AG04450 (cell line): ENCODE data around the gene SSR4. TPM values are rescaled to one million over a fixed set of nuclear protein-coding genes. Genes with fewer than 3 reads are reported as not detected.

Source experiments
- CTCF ChIA-PET: fragments of 300-600, 350-600 bp; formaldehyde crosslinking; extraction: SDS; loops from one replicate; lab custom pipeline; 2022; ENCODE audit warnings: antibody characterized with exemption, inconsistent platforms; lab: Charles Lee
- POLR2A ChIA-PET: fragments of 350-600 bp; formaldehyde crosslinking; extraction: SDS; loops from one replicate; lab custom pipeline; 2021; ENCODE audit warnings: antibody characterized with exemption, inconsistent platforms; lab: Yijun Ruan, JAX
- DNase-seq: peaks from one replicate; pipeline ENCODE4 v3.0.0-alpha.2; 2011; ENCODE audit warnings: low read depth, low spot score
- H3K27ac ChIP-seq: one replicate; pipeline ENCODE4 v1.5.1; 2012; ENCODE audit warnings: low read depth, low read length, control low read depth
- H3K27me3 ChIP-seq: one replicate; pipeline ENCODE4 v1.6.0; 2012; ENCODE audit warnings: low read length; ENCODE audit not compliant: control insufficient read depth, insufficient read depth
- H3K4me3 ChIP-seq: 2 replicates; pipeline ENCODE4 v1.5.1; 2011; ENCODE audit warnings: mild to moderate bottlenecking, low read depth, low read length, control low read depth
- H3K9me3 ChIP-seq: 2 replicates; pipeline ENCODE4 v1.5.1; 2012; ENCODE audit warnings: low read length; ENCODE audit not compliant: control insufficient read depth, insufficient read depth
- polyA plus RNA-seq: library from polyadenylated mRNA; depleted of rRNA; stranded (reverse); fragments of >200 nt; gene quantifications from 2 replicates; pipeline ENCODE4 v1.2.3, GENCODE V29; 2011
- TF ChIP-seq, protein P1 (sequence below): IDR thresholded peaks from 2 replicates; pipeline ENCODE4 v1.5.1; 2011; ENCODE audit warnings: low read depth, low read length, control low read depth, inconsistent platforms

Gene SSR4
- polyA plus RNA-seq, 1 experiment: 277 TPM

DNA sequence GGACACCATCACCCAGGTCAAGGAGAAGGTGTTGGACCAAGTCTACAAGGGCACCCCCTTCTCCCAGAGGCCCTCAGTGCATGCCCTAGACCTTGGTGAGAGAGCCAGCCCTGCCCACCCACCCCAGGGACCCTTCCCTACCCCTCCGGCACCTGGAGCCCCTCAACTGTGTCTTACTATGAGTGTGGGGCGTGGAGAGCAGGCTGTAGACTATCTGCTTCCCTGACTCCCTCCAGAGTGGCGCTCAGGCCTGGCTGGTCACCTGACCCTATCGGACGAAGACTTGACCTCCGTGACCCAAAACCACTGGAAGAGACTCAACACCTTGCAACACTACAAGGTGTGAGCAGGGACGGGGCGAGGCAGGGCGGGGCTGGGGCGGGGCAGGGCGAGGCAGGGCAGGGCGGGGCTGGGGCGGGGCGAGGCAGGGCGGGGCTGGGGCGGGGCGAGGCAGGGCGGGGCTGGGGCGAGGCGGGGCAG is 18.3 kb upstream of the SSR4 start:
- ChIA-PET POLR2A (no interaction called here), CTCF (no interaction called here)
- H3K4me3 ChIP-seq: no peak overlapping the region
- no peaks in the 10 kb centered on the region for H3K27me3 ChIP-seq
- TF ChIP-seq, protein P1, sequence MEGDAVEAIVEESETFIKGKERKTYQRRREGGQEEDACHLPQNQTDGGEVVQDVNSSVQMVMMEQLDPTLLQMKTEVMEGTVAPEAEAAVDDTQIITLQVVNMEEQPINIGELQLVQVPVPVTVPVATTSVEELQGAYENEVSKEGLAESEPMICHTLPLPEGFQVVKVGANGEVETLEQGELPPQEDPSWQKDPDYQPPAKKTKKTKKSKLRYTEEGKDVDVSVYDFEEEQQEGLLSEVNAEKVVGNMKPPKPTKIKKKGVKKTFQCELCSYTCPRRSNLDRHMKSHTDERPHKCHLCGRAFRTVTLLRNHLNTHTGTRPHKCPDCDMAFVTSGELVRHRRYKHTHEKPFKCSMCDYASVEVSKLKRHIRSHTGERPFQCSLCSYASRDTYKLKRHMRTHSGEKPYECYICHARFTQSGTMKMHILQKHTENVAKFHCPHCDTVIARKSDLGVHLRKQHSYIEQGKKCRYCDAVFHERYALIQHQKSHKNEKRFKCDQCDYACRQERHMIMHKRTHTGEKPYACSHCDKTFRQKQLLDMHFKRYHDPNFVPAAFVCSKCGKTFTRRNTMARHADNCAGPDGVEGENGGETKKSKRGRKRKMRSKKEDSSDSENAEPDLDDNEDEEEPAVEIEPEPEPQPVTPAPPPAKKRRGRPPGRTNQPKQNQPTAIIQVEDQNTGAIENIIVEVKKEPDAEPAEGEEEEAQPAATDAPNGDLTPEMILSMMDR: no peak
- no peak overlapping the region for H3K27ac ChIP-seq
- H3K9me3 ChIP-seq: no peaks in the 10 kb centered on the region
- DNase-seq: no peak

DNA sequence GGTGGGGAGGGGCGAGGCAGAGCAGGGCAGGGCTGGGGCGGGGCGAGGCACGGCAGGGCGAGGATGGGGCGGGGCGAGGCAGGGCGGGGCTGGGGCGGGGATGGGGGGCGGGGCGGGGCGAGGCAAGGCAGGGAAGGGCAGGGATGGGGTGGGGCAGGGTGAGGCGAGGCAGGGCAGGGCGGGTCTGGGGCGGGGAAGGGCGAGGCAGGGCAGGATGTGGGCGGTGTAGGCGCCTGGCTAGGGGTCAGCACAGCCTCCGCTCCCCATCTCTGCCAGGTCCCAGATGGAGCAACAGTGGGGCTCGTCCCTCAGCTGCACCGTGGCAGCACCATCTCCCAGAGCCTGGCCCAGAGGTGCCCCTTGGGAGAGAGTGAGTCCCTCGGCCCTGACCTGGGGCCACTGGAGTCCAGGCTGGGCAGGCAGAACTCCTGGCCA is 17.8 kb upstream of the SSR4 start:
- CTCF ChIA-PET: no interaction called here
- no peak overlapping the region for H3K4me3 ChIP-seq
- H3K27me3 ChIP-seq: no peaks in the 10 kb centered on the region
- no peak for DNase-seq
- TF ChIP-seq, protein P1: no peak
- no peaks in the 10 kb centered on the region for H3K9me3 ChIP-seq
- no peak overlapping the region for H3K27ac ChIP-seq
- POLR2A ChIA-PET: no interaction called here

DNA sequence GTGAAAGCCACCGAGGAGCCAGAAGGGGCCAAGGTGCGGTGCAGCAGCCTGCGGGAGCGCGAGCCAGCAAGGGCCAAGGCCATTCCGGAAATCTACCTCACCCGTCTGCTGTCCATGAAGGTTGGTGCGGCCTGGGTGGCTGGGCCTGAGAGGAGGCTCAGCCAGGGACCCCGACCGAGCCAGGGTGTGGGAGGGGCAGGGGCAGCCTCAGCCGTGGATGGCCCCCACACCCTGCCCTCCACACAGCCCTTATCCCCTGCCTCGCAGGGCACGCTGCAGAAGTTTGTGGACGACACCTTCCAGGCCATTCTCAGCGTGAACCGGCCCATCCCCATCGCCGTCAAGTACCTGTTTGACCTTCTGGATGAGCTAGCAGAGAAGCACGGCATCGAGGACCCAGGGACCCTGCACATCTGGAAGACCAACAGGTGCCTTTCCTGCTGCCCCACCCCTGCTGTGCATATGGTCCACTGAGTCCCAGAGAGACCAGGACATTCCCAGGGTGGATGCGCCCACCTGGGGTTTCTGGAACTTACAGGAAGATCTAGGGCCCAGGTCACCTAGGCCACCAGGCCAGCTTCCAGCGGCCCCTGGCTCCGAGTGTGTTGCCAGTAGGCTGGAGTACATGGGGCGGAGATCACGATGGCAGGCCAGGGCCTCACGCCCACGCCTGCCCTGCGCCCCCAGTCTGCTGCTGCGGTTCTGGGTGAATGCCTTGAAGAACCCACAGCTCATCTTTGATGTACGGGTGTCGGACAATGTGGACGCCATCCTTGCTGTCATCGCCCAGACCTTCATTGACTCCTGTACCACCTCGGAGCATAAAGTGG is 17.0 kb upstream of the SSR4 start:
- Histone ChIP-seq H3K27ac (no peak overlapping the region), H3K9me3 (no peaks in the 10 kb centered on the region), H3K27me3 (no peaks in the 10 kb centered on the region), H3K4me3 (no peak overlapping the region)
- POLR2A ChIA-PET: no interaction called here
- CTCF ChIA-PET: no interaction called here
- DNase-seq: no peak
- TF ChIP-seq, protein P1: no peak

DNA sequence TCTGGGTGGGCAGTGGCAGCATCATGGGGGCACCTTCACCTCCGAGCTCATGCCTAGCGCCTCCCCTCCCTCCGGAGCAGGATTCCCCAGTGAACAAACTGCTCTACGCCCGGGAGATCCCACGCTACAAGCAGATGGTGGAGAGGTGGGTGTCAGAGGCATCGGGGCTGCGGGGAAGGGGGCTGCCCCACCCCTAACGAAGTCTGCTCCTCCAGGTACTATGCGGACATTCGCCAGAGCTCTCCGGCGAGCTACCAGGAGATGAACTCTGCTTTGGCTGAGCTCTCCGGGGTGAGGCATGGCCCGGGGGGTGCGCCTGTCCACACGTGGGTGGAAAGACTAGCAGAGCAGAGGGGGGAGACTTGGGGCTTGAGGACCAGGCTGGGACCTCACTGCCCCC is 16.3 kb upstream of the SSR4 start:
- TF ChIP-seq, protein P1: no peak
- Histone ChIP-seq H3K4me3 (no peak overlapping the region), H3K27me3 (no peaks in the 10 kb centered on the region), H3K27ac (no peak overlapping the region), H3K9me3 (no peaks in the 10 kb centered on the region)
- POLR2A ChIA-PET: no interaction called here
- CTCF ChIA-PET: no interaction called here
- DNase-seq: no peak

DNA sequence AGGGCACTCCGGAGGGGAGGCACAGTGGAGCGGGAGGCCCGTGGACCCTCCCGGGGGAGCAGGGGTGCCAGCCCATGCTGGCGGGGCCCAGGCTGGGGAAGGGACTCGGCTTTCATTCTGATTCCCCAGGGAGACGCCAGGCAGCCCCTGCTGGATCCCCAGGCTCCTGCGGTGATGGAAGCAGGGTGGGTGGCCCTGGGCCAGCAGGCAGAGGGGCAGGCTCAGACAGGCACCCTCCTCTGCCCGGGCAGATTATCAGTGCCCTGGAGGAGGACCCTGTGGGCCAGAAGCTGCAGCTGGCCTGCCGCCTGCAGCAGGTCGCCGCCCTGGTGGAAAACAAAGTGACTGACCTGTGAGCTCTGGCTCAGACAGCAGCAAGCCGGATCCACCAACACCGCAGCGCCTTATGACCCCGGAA is 15.8 kb upstream of the SSR4 start:
- TF ChIP-seq, protein P1: no peak
- CTCF ChIA-PET: no interaction called here
- Histone ChIP-seq H3K4me3 (no peak overlapping the region), H3K27ac (no peak overlapping the region), H3K27me3 (no peaks in the 10 kb centered on the region), H3K9me3 (no peaks in the 10 kb centered on the region)
- POLR2A ChIA-PET: no interaction called here
- no peak for DNase-seq
